ENCODE data around the gene PCNX2. TPM values are rescaled to one million over a fixed set of nuclear protein-coding genes. Genes with fewer than 3 reads are reported as not detected.
"Not testable (repeated sequence)": the region's sequence is repeated elsewhere in the genome, so short reads cannot be mapped to it uniquely, and the experiment has no call there.

Gene PCNX2
- total RNA-seq, 6 experiments from 2014 or later: 9.9 to 15.6 (median 13.5) TPM

DNA sequence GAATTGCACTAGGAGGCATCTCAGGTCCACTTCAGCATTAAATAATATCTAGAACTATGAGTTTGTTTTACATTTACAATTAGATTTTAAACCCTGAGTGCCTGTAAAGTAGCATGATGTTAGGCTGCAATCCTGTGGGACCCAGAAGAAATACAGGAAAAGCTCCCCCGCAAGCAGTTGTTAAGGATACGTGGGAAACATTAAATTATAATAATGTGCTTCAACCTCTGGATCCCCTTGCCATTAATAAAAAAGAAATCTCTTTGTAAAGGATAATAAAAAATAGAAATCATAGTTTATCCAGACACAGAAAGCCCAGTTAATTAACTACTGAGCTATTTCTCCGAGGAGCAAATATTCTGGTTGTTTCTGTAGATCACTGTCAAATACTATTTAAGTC, 106.0 kb downstream of the PCNX2 start:
- Mint-ChIP-seq H3K36me3 (ENCODE audit: low read depth) (peaks cover 30% of the 10 kb centered on the region), H3K4me1 (ENCODE audit: low read depth) (peaks cover 7% of the 10 kb centered on the region; the same call in 1 of the 2 replicates), H3K4me3 (no peak overlapping the region), H3K9me3 (peaks cover 8% of the 10 kb centered on the region), H3K27me3 (ENCODE audit: insufficient read depth) (no peaks in the 10 kb centered on the region), H3K27ac (no peak overlapping the region)
- DNase-seq: no peak
- TF ChIP-seq, protein P1, sequence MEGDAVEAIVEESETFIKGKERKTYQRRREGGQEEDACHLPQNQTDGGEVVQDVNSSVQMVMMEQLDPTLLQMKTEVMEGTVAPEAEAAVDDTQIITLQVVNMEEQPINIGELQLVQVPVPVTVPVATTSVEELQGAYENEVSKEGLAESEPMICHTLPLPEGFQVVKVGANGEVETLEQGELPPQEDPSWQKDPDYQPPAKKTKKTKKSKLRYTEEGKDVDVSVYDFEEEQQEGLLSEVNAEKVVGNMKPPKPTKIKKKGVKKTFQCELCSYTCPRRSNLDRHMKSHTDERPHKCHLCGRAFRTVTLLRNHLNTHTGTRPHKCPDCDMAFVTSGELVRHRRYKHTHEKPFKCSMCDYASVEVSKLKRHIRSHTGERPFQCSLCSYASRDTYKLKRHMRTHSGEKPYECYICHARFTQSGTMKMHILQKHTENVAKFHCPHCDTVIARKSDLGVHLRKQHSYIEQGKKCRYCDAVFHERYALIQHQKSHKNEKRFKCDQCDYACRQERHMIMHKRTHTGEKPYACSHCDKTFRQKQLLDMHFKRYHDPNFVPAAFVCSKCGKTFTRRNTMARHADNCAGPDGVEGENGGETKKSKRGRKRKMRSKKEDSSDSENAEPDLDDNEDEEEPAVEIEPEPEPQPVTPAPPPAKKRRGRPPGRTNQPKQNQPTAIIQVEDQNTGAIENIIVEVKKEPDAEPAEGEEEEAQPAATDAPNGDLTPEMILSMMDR (IDR thresholded peaks at IDR 0.05): no peak

DNA sequence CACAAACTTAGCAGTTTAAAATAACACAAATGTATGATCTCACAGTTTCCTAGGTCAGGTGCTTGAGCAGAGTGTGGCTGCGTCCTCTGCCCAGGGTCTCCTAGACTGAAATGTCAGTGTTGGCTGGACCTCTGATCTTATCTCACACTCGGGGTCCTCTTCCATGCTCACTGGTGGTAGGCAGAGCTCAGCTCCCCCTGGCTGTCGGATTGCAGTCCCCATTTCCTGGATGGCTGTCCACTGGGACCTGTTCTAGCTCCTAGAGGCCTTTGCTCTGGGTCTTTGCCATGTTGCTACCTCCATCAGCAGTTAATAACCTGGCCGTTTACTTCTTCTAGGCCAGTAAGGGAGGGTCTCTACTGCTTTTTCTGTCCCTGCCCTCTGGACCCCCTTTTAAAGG, 107.5 kb downstream of the PCNX2 start:
- Mint-ChIP-seq H3K27ac (no peak overlapping the region), H3K27me3 (ENCODE audit: insufficient read depth) (no peaks in the 10 kb centered on the region; the same call in 1 of the 2 replicates), H3K36me3 (ENCODE audit: low read depth) (peaks cover 26% of the 10 kb centered on the region; the same call in 1 of the 2 replicates), H3K4me3 (no peak overlapping the region), H3K4me1 (ENCODE audit: low read depth) (peaks cover 17% of the 10 kb centered on the region), H3K9me3 (no peaks in the 10 kb centered on the region)
- TF ChIP-seq, protein P1 (IDR thresholded peaks at IDR 0.05): no peak
- DNase-seq: no peak

DNA sequence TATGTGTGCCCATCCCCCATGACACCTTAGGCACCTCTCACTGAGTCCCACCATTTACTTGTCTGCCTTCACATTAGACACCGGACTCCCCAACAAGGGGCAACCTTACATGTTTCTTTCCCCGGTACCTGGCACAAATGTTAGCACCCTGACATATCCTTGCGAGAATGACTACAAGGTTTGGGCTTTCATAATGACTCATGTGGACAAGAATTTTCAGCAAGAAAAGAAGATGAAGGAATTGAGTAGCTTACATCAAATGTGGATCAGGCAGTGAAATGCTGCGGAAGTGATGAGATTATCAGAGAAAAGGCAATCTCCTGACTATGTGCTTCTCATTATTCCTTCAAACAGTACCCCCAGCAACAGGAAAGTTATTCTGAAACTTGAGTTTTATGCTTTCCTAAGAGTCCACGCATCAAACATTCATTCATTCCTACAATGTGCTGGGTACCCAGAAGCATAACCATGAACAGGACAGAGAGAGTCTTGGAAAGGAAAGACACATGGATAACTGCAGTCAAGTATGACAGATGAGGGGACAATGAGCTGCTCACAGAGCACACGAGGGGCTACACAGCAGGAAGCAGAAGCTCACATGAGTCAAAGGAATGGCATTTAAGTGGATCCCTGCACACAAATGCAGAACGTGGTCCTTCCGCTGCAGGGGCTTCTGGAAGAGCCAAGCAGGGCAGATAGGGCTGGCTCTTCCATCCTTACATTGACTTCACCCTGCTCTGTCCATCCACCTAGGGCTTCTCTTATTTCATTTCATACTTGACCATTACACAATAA, 112.1 kb downstream of the PCNX2 start:
- Mint-ChIP-seq H3K9me3 (no peaks in the 10 kb centered on the region), H3K4me3 (no peak overlapping the region), H3K4me1 (ENCODE audit: low read depth) (peaks cover 30% of the 10 kb centered on the region), H3K36me3 (ENCODE audit: low read depth) (peaks cover 50% of the 10 kb centered on the region), H3K27me3 (ENCODE audit: insufficient read depth) (no peaks in the 10 kb centered on the region; the same call in 1 of the 2 replicates), H3K27ac (no peak overlapping the region; the same call in 1 of the 2 replicates)
- TF ChIP-seq, protein P1 (IDR thresholded peaks at IDR 0.05): no peak
- no peak for DNase-seq

DNA sequence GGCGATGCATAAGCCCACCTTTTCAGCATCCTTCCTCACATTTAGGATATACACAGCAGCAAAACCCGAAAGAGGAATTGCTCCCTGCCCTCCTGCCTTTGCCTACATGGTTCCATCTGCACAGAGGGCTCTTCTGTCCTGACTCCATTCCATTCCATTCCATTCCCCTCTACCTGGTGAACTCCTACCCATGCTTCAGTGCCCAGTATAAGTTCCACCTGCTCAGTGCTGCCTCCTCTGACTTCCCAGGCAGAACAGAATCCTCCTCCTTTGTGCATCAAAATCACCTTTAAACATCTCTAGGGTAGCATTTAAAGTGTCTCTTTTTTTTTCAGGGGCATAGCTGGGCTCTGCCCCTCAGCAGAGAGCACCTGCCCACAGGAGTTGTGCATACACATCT, 112.9 kb downstream of the PCNX2 start:
- TF ChIP-seq, protein P1 (IDR thresholded peaks at IDR 0.05): no peak
- peaks cover 58% of the 10 kb centered on the region for H3K36me3 Mint-ChIP-seq (ENCODE audit: low read depth)
- H3K27ac Mint-ChIP-seq: no peak overlapping the region
- peaks cover 2% of the 10 kb centered on the region for H3K9me3 Mint-ChIP-seq
- DNase-seq: no peak
- no peak overlapping the region for H3K4me3 Mint-ChIP-seq
- H3K4me1 Mint-ChIP-seq (ENCODE audit: low read depth): peaks cover 30% of the 10 kb centered on the region
- no peaks in the 10 kb centered on the region; the same call in 1 of the 2 replicates for H3K27me3 Mint-ChIP-seq (ENCODE audit: insufficient read depth)

DNA sequence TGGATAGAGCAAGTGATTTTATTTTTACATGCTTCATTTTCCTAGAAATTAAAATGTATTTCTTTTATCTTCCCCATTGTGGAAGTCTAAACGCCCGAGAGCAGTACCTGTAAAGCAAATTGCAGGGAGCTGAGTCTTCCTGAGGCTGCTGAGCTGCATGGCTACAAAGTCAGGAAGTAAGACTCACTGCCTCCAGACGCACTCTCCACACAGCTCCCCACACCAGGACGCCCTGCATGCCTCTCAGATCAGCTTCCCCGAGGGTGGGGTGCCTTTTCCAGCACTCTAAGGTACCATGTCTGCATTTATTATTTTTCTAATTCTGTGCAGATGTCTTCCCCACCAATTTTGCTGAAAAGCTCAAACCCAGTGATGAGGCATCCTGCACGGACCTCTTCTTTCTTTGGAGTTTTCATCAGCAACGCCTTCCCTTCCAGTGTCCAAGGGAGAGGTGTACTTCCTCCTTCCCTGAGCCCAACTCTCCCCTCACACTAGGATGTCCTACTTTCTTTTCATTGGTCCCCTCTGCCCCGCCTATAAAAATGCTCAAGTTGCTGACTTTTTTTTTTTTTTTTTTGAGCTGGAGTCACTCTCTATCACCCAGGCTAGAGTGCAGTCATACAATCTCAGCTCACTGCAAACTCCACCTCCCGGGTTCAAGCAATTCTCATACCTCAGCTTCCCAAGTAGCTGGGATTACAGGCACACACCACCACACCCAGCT, 114.7 kb downstream of the PCNX2 start:
- H3K9me3 Mint-ChIP-seq: peaks cover 7% of the 10 kb centered on the region
- peaks cover 69% of the 10 kb centered on the region for H3K36me3 Mint-ChIP-seq (ENCODE audit: low read depth)
- peak overlapping the region; percentile 20; the same call in 1 of the 2 replicates for H3K27ac Mint-ChIP-seq
- peaks cover 30% of the 10 kb centered on the region for H3K4me1 Mint-ChIP-seq (ENCODE audit: low read depth)
- no peak overlapping the region for H3K4me3 Mint-ChIP-seq
- no peak for DNase-seq
- TF ChIP-seq, protein P1 (IDR thresholded peaks at IDR 0.05): no peak
- H3K27me3 Mint-ChIP-seq (ENCODE audit: insufficient read depth): no peaks in the 10 kb centered on the region; the same call in 1 of the 2 replicates

DNA sequence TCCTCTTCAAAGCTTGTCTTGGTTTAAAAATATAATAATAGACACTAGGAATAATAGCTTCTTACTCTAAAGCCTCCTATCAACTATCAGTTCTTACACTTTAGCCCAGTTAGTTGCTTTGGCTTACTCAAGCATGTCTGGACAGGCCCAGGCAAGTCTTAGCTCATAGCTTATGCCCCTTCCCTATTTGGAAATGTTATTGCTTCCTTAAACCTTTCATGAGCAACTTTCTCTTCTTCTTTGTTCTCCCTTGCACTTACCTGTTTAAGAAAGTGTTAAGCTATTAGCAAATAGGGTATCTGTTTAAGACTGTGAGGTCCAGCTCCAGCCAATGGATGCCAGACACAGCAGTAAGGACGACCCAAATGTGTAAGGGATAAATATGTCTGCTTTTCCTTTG, 115.9 kb downstream of the PCNX2 start:
- H3K9me3 Mint-ChIP-seq; DNase-seq; H3K27me3 Mint-ChIP-seq (ENCODE audit: insufficient read depth); H3K4me3 Mint-ChIP-seq: not testable (repeated sequence)
- Mint-ChIP-seq H3K4me1 (ENCODE audit: low read depth) (peaks cover 30% of the 10 kb centered on the region), H3K27ac (peak overlapping the region; percentile 55), H3K36me3 (ENCODE audit: low read depth) (peaks cover 71% of the 10 kb centered on the region)
